NT2/D1 (cell line): Measurements from ENCODE around the gene PGAP3.
A peak's percentile ranks its signal among the peaks of the same experiment; 100 is the strongest.

Experiments used
- DNase-seq: peaks from one replicate; pipeline ENCODE4 v3.0.0-alpha.2; 2011; ENCODE audit warnings: low read depth, low spot score
- H3K27me3 ChIP-seq: 2 replicates; pipeline ENCODE4 v1.6.0; 2011; ENCODE audit warnings: mild to moderate bottlenecking; ENCODE audit not compliant: insufficient read length, insufficient read depth
- H3K36me3 ChIP-seq: 2 replicates; pipeline ENCODE4 v1.6.1; 2011; ENCODE audit warnings: mild to moderate bottlenecking, low read length, mixed read lengths; ENCODE audit not compliant: insufficient read depth, insufficient read length
- H3K4me1 ChIP-seq: 2 replicates; pipeline ENCODE4 v1.5.1; 2011; ENCODE audit not compliant: insufficient read depth, insufficient read length
- H3K4me3 ChIP-seq: 2 replicates; pipeline ENCODE4 v1.5.1; 2011; ENCODE audit warnings: low read depth; ENCODE audit not compliant: insufficient read length
- H3K9ac ChIP-seq: 2 replicates; pipeline ENCODE4 v1.6.0; 2011; ENCODE audit warnings: low read depth; ENCODE audit not compliant: insufficient read length
- H3K9me3 ChIP-seq: 2 replicates; pipeline ENCODE4 v1.5.1; 2011; ENCODE audit warnings: mild to moderate bottlenecking, low read length; ENCODE audit not compliant: insufficient read depth
- SUZ12 ChIP-seq: IDR thresholded peaks from 2 replicates; pipeline ENCODE4 v1.6.1; 2011; ENCODE audit not compliant: insufficient read length, insufficient read depth; ENCODE audit errors: extremely low read depth
- YY1 ChIP-seq: IDR thresholded peaks from 2 replicates; pipeline ENCODE4 v1.6.1; 2011; ENCODE audit not compliant: insufficient read length, insufficient read depth
- ZNF274 ChIP-seq: IDR thresholded peaks from 2 replicates; pipeline ENCODE4 v1.6.1; 2011; ENCODE audit warnings: mild to moderate bottlenecking, low read depth, low read length

Gene PGAP3

GRCh38 chr17:39622380-39623006, 65.4 kb downstream of the PGAP3 start:
- Histone ChIP-seq H3K9ac (no peak overlapping the region), H3K4me3 (no peak overlapping the region), H3K4me1 (peaks cover 4% of the 10 kb centered on the region), H3K36me3 (no peaks in the 10 kb centered on the region), H3K9me3 (no peaks in the 10 kb centered on the region), H3K27me3 (peaks cover 76% of the 10 kb centered on the region)
- no peak for DNase-seq
- TF ChIP-seq ZNF274, result no peak
- no peak for TF ChIP-seq SUZ12
- TF ChIP-seq YY1, result no peak

- Histone ChIP-seq H3K27me3 (peaks cover 76% of the 10 kb centered on the region), H3K4me1 (peaks cover 4% of the 10 kb centered on the region), H3K36me3 (no peaks in the 10 kb centered on the region), H3K9ac (no peak overlapping the region), H3K9me3 (no peaks in the 10 kb centered on the region), H3K4me3 (no peak overlapping the region)
- peak; percentile 60 for DNase-seq
- TF ChIP-seq YY1 (no peak), ZNF274 (no peak), SUZ12 (no peak)
Observed at GRCh38 chr17:39621523-39622379, 66.1 kb downstream of the PGAP3 start.
